Fibroblast of peridontal ligament (primary cell): ENCODE measurements around the gene FHIT.
"Not testable (repeated sequence)": the region's sequence is repeated elsewhere in the genome, so short reads cannot be mapped to it uniquely, and the experiment has no call there.

Experiments used
- DNase-seq: peaks from one replicate; pipeline ENCODE4 v3.0.0-alpha.2; 2010; ENCODE audit errors: extremely low read depth

Gene FHIT

DNA sequence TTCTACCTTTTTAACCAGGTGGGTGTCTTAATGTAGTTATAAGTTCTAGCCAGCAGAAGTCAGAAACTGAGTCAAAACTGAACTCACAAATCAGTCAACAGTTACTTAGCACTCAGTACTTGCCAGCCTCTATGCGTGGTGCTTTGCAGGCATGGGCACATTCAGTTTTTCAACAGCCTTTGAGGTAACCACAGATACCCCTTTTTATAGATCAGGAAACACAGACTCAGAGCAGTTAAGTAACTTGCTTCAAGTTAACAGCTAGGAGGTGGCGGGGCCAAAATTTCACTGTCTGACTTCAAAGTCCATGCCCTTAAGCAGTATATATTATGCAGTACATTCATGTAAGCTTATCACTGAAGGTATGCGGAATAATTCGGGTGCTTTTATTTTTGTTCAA, 139.4 kb downstream of the FHIT start:
- no peak for DNase-seq

DNA sequence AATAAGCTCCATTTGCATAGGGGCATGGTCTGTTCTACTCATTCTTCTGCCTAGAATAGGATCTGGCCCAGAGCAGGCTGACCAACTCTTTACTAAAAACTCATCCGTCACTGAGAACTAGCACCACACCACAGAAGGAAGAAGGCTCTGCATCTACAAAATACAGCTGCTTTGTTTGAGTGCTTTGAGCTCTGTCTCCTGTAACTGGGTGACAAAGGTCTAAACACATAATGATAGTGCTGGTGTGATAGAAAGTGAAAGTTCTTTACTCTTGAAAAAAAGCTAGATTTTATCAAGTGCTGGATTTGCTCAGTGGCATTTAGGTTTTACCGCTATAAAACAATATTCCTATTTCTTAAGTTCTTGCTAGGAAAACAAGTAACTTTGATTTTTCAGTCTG, 140.7 kb downstream of the FHIT start:
- DNase-seq, result no peak

DNA sequence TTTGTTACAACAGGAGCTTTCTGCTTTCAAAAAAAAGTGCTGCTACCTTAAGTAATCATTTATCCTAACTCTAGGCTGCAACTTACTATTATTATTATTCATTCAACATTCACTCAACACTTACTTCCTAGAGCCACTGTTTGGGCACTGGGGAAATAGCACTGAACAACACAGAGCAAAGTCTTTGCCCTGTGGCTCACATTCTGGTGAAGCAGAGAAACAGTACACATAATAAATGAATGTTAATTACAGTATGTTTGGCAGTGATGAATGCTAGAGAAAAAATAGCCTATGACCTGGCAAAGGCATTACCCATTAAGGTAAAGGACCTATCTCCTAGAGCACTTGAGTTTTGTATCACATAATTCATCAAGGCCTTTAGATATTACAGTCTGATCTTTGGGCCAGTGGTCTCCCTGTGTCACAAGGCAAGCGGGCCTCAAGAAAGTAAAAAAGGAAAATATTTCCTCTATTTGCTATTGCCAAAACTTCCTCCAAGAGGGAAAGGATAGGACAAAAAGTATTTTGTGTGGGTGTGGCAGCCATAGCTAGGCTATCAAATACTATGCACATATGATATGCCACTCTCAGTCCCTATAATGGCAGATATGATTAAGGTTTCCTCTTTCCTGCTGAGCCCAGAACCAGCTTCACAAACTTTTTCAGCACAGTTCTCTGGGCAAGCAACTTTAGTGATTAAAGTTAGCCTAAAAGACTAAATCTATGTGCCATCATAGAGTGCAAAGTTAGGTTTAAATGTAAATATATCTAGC, 142.8 kb downstream of the FHIT start:
- DNase-seq, result no peak

DNA sequence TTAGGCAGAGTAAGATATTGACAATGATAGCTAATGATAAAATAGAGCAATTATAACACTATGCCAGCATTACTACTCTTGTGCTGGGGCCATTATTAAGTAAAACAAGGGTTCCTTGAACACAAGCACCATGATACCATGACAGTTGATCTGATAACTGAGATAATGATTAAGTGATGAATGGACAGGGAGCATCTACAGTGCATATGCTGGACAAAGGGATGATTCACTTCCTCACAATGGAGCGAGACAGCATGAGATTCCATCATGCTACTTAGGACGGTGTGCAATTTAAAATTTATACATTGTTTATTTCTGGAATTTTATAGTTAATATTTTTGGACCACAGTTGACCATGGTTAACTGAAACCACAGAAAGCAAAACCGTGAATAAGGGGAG, 156.6 kb downstream of the FHIT start:
- DNase-seq, result no peak

DNA sequence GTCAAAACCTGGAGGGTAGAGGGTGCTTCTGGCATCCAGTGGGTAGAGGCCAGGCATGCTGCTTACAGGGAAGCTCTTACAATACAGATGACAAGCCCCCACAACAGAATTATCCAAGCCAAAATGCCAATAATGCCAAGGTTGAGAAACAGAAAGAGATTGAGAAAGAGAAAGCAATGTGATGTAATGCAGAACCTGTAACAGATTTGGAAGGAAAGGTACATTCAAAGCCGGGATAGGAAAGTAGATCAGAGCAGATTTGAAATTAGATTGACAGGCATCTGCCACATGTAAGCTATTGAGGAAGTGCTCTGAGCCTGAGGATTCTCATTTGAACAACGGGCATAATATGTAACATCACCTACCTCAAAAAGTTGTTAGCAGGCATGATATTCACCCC, 157.9 kb downstream of the FHIT start:
- DNase-seq, result no peak

DNA sequence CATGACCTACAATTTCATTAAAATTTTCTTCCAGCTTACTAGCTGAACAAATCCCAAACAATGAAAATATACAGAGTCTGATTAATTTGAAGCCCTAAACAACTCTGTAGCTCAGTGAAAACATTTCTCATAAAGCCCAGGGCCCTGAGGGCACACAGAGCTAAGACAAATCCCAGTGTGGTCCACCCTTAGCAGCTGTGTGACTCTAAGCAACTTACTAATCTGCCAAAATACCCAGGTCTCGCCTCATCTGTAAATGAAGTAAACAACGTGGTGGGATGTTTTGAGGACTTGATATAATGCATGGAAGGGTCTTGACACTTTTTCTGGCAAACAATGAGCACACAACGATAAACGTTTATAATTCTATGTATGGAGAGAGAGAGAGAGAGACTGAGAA, 158.4 kb downstream of the FHIT start:
- DNase-seq, result no peak

DNA sequence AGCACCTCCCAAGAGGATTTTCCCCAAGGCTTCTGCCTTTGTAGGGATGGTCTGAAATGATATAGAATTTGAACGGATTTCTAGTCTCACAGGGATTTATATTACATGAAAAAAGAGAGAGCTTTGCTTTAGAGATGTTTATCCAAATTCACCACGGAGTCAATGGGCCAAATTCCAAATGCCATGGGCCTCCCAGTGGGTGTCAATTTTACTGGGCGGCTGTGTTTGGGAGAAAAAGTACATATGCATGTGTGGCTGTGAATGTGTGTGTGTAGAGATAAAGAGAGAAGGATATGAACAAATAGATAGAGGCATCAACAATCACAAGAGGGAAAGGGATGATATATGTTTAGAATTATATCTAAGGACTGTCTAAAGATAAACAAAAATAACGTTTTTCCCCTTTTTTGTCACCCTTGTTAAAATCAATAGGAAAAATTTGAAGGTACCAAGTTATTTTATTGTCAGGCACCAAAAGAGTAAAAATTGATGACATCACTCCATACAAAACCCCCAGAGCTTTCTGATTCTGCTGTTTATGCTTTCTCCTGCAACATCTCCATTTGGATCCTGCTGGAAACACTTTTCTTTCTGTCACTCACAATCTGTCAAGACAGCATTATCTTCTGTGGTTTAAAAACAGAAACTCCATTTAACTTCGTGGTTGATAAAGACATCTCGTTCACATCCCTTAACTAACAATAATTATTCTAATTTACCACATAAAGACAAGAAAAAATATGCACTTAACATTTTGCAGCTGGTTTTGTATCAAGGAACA, 160.7 kb downstream of the FHIT start:
- no peak for DNase-seq

DNA sequence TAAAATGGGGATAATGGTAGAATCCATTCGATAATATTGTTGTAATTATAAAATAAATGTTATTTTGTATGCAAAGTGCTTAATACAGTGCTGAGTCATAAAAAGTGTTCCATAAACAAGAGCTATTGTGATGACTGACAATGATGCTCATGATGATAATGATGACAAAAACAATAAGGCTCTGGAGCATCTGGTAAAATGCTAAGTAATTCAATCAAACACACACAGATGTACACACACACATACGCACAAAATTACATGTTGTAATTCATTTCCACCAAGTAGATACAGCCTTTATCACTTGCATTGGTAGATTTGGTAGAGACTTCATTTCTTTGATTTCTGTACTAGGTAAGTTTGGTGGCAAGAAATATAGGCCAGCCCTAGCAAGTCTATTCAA, 163.8 kb downstream of the FHIT start:
- no peak for DNase-seq

DNA sequence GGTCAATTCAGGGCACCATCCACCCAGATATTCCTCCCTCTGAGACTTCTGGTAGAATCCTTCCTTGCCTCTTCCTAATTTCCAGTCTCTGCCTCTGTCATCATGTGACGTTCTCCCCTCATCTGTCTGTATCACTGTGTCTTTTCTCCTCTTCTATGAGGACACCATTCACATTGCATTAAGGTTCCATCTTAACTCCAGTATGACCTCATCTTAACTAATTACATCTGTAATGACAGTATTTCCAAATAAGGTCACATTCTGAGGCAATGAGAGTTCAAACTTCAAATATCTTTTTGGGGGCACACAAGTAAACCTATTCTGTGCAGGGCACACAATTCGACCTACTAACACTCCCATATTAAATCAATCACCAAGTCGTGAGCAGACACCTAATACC, 169.7 kb downstream of the FHIT start:
- no peak for DNase-seq

DNA sequence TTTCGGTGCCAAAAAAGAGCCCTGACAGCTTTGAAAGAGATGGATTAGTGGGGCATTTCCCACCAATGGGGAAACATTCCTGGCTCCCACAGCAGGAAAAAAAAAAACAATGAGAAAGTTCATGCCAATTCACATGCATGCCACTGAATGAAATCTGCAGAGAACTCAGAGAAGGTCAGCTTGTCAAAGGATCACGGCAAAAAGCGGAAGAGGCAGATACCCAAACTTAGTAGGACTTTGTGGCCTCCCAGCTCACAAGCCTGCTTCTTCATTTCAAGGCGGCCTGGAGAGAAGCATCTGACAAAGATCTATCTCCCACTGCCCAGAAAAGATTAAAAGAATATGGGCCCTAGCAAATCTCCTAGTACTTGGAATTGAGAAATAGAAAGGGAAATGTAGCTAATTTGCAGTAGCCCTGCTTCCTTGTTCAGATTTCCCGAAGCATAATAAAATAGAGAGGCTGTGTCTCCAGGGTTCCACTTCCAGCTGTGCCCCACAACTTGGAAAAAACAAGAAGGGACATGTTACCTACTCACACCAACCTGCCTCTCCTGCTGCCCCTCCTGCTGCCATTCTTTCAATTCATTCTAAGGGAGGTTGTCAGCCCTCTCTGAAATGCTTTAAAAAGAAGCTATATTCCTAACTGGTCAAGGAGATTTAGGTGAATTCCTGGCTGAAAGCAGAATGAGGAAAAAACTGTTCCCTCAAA, 170.4 kb downstream of the FHIT start:
- no peak for DNase-seq

DNA sequence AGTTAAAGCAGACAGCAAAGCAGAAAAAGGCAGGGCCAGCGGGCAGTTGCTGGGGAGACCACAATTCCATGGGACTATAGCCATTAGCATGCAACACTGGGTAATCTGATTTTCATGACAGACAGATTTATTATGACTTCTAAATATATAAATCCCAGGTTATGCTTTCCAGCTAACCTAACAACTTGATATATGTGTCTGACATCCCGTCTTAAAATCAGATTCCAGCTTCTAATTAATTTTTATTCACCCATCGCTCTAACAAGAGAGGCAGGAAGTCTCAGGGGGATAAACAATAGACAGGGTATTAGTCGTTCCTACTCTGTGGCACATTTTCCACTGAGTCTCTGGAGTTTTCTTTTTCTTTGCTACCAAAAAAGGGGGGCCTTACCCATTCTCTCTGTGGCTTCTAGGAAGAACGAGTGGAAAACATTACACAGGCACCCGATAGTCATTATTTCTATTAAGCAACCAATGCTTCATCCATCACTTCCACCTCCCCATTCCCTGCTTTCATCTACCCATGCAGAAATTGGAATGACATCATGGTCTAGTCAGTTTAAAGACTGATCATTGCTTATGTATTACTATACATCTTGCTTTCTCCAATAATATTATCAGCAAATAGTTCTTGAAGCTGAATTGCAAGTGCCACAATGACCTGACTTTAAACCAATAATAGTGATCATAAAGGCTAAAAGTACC, 173.1 kb downstream of the FHIT start:
- DNase-seq, result no peak

DNA sequence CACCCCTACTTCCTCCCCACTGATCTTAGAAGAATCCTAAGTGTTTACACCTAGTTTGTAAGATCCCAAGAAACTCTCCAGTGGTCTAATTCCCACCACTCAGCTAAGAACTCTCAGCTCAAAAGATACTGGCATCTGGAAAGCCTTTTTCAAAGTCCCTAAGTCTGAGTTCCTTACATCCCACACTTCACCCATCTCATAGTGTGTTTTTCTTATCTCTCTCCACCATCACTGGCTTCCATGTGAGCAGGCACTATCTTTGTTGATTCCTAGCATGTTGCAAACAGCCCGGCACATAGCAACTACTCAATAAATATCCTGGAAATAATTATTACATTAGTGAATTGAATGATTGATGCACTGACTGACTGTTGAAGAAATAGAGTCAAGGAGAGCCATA, 173.7 kb downstream of the FHIT start:
- no peak for DNase-seq

DNA sequence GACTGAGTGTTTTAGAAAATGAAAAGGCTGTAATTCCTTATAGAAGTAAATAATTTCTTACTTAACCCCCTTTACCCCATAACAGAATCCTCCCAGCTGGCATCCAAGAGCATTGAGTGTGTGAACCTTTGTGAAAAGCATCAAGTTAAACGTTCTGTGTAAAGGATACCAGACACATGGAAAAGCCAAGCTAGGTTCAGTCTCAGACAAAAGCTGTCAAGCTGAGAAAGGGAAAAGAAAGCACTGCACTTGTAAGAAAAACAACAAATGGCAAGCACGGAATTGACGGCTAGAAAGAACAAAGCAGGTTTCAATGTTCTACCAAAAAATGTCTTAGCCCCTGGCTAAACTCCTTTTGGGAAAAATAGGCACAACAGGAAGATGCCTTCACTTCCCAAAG, 176.5 kb downstream of the FHIT start:
- DNase-seq, result no peak

DNA sequence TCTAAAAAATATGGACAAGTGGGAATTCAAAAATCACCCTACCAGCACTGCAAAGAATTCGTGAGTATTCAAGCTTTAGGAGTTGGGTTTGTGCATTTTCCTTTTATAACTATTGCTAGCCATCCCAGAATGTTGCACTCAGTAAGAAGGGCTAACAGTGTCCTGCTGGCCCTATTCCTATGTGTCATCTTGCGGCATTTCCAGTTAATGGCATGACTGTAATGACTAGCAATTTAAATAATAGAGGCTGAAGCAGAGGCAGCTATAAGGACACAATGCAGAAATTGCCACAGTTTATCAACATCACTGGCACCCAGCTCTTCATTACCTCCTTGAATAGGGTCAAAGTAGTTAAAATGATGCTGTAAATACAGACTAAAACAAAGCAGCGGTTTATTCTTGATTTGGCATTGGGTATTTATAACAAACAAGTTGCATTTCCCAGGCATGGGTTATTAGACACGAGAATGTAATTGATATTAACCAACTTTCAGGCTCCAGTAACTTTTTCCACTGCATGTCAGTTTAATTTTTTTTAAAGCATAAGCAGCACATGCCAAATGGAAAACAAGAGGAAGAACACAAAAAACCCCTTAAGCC, 177.6 kb downstream of the FHIT start:
- DNase-seq, result no peak

DNA sequence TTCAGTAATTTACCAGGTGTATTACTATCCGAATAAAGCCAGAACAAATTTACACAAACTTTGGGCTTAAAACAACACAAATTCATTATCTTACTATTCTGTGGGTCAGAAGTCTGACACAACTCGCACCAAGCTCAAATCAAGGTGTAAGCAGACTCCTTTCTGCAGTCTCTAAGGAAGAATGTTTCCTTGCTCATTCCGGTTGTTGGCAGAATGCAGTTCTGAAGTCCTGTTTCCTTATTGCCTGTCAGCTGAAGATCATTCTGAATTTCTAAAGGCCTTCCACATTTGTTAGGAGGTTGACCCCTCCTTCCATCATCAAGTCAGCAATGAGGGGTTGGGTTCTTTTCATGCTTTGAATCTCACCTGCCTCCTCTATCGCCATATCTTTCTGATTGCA, 183.2 kb downstream of the FHIT start:
- no peak for DNase-seq

DNA sequence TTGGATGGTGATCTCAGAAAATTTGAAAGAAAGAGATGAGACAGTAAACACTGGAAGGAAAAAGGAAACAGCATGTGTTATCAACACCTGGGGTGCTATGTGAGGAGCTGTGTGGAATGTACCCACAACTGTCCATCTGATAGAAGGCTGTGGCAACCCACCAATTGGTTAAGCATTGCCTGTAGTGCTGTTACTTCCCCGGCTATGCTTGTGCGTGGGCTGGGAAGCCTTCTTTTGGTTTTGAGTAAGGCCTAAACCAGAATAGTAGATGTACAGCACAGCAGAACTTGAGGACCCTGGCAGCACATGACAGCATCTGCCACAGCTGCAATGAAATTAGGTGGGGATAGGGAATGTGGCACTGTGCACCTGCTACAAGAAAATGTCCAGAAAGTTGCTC, 184.5 kb downstream of the FHIT start:
- no peak for DNase-seq

DNA sequence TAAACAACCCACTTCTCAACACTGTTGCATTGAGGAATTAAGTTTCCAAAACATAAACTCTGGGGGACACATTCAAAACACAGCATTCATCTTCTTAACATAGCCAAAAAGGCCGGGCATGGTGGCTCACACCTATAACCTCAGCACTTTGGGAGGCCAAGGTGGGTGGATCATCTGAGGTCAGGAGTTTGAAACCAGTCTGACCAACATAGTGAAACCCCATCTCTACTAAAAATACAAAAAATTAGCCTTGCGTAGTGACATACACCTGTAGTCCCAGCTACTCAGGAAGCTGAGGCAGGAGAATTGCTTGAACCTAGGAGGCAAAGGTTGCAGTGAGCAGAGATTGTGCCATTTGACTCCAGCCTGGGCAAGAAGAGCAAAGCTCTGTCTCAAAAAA, 185.0 kb downstream of the FHIT start:
- not testable (repeated sequence) for DNase-seq

DNA sequence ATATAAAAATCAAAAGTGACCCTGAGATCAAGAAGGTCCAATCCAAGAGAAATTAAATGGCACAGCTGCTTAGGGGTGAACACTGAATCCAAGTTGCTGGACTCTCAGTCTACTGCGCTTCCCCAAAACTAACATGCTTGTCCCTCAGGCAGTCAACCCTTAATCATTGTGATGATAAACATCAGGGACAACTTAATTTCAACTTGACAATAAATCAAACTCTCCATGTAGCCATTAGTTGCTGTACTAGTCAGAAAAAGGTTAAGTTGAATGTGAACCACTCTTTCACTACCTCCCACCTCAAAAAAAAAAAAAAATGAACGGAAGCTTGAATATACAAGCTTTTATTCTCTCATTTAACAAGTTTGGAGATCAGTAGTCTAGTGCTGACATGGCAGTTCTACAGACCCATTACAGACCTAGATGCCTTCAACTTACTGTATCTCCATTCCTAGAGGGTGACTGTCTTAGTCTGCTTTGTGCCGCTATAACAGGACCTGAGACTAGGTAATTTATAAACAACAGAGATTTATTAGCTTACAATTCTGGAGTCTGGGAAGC, 185.7 kb downstream of the FHIT start:
- no peak for DNase-seq

DNA sequence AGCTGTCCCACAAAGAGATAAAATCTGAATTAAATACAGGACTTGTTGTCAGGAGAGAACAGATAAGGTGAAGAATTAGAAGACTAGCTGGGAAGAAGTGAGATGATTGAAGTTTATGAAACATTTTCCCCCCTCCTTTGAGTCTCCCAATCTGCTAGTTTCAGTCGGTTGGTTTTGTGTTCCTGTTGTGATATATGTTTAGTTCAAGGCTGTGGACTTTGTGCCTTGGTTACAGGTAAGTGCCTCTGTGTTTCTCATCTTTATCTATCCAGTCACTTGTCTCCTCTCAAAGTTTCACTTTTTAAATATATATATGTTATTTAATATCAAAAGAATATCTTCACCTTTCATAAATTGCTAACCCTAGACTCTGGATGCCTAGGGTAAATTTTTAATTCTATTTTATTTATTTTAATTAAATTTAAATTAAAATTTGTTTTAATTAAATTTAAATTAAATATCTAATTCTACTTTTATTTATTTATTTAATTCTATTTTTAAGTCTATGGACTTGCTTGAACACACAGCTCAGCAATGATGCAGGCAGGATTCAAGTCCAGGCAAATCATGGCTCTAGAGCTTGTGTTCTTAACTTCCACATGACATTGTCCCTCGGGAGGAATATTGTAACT, 190.0 kb downstream of the FHIT start:
- no peak for DNase-seq

DNA sequence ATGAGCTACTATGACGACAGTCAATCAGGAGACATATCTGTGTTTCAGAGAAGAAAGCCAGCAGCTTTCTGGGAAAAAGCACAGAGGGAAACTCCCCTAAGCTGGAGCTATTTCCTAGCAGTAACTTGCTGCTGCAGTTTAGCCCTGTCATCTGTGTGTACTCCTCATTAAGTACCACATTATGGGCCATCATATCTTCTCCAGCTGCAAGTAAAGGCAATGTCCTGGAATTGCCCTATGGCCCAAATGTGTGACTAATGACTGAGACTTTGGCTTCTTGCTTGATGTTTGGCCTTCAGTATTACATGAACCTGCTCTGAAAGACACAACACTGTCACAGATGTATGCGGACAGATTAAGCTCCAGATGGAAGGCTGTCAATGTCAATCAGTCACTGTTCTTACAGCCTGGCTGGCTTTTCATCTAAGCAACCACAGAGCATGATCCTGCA, 190.8 kb downstream of the FHIT start:
- no peak for DNase-seq

DNA sequence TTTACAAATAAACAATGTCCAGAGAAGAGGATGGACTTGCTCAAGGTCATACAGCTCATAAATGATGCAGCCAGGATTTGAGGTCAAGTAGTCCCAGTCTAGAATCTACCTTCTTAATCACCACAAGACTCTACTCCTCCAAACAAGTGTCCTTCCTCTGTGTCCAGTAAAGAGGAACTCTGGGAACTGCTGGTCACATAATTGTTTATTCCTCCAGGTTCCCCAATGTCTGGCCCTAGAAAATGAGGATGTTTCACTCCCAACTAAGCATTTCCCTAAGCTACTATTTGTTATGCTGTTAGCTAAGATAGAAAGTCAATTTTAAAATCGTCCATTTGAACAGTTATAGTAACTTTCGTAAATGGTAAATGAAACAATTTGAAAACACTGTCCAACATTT, 192.4 kb downstream of the FHIT start:
- DNase-seq, result no peak
